IPS-18c (cell line): Measurements from ENCODE around the gene UBE2J2.

Experiments
- H3K4me3 ChIP-seq: 2 replicates; pipeline ENCODE4 v1.7.0; 2013; ENCODE audit warnings: low read depth, mild to moderate bottlenecking, low read length, moderate library complexity; ENCODE audit not compliant: insufficient read depth
- H3K9me3 ChIP-seq: one replicate; pipeline ENCODE4 v1.6.1; 2013; ENCODE audit warnings: mild to moderate bottlenecking, low read length, moderate library complexity; ENCODE audit not compliant: control insufficient read depth, insufficient read depth

Gene UBE2J2

GRCh38 chr1:1302006-1302430 lies 28.4 kb upstream of the UBE2J2 start:
- H3K4me3 ChIP-seq: no peak overlapping the region
- no peaks in the 10 kb centered on the region for H3K9me3 ChIP-seq

GRCh38 chr1:1300352-1300739 lies 26.7 kb upstream of the UBE2J2 start:
- no peak overlapping the region for H3K4me3 ChIP-seq
- no peaks in the 10 kb centered on the region for H3K9me3 ChIP-seq

- Histone ChIP-seq H3K4me3 (no peak overlapping the region), H3K9me3 (no peaks in the 10 kb centered on the region)
Observed at GRCh38 chr1:1299686-1300351, 26.2 kb upstream of the UBE2J2 start.

GRCh38 chr1:1298861-1299685 lies 25.4 kb upstream of the UBE2J2 start:
- H3K9me3 ChIP-seq: no peaks in the 10 kb centered on the region
- no peak overlapping the region for H3K4me3 ChIP-seq

GRCh38 chr1:1297802-1298424 lies 24.3 kb upstream of the UBE2J2 start:
- Histone ChIP-seq H3K9me3 (no peaks in the 10 kb centered on the region), H3K4me3 (no peak overlapping the region)

GRCh38 chr1:1296070-1297061 lies 22.7 kb upstream of the UBE2J2 start:
- no peaks in the 10 kb centered on the region for H3K9me3 ChIP-seq

GRCh38 chr1:1295154-1295923 lies 21.7 kb upstream of the UBE2J2 start:
- Histone ChIP-seq H3K4me3 (no peak overlapping the region), H3K9me3 (no peaks in the 10 kb centered on the region)

More at GRCh38 chr1:1296070-1297061, 22.7 kb upstream of the UBE2J2 start:
- no peak overlapping the region for H3K4me3 ChIP-seq

GRCh38 chr1:1294250-1294890 lies 20.7 kb upstream of the UBE2J2 start:
- H3K4me3 ChIP-seq: no peak overlapping the region
- H3K9me3 ChIP-seq: no peaks in the 10 kb centered on the region

- Histone ChIP-seq H3K9me3 (no peaks in the 10 kb centered on the region), H3K4me3 (no peak overlapping the region)
Observed at GRCh38 chr1:1293263-1294249, 19.9 kb upstream of the UBE2J2 start.

GRCh38 chr1:1292851-1293250 lies 19.2 kb upstream of the UBE2J2 start:
- H3K4me3 ChIP-seq: no peak overlapping the region
- no peaks in the 10 kb centered on the region for H3K9me3 ChIP-seq

GRCh38 chr1:1292442-1292779 lies 18.8 kb upstream of the UBE2J2 start:
- no peak overlapping the region for H3K4me3 ChIP-seq
- H3K9me3 ChIP-seq: no peaks in the 10 kb centered on the region

GRCh38 chr1:1291548-1292441 lies 18.1 kb upstream of the UBE2J2 start:
- Histone ChIP-seq H3K4me3 (no peak overlapping the region), H3K9me3 (no peaks in the 10 kb centered on the region)

GRCh38 chr1:1291023-1291528 lies 17.4 kb upstream of the UBE2J2 start:
- Histone ChIP-seq H3K4me3 (no peak overlapping the region), H3K9me3 (no peaks in the 10 kb centered on the region)

GRCh38 chr1:1290238-1290731 lies 16.6 kb upstream of the UBE2J2 start:
- Histone ChIP-seq H3K9me3 (no peaks in the 10 kb centered on the region), H3K4me3 (no peak overlapping the region)
